ENCODE measurements around the gene SLC38A9.
"Not testable (repeated sequence)": the region's sequence is repeated elsewhere in the genome, so short reads cannot be mapped to it uniquely, and the experiment has no call there.

- TF ChIP-seq EZH2 (IDR thresholded peaks at IDR 0.05; ENCODE audit: insufficient read depth, poor library complexity, severe bottlenecking); EZH2phosphoT487 (IDR thresholded peaks at IDR 0.05; ENCODE audit: insufficient read depth, low read depth): not testable (repeated sequence)
Measured at GRCh38 chr5:55607309-55607708, 104.8 kb downstream of the SLC38A9 start.

Measured in GM23248 (cell line).